HG03064 (cell line): ENCODE results near the gene LPAR3.

Experiments used
- ATAC-seq: cut with Tn5 transposase; IDR thresholded peaks from one replicate; pipeline ENCODE4 v1.9.1; 2021; ENCODE audit warnings: low read depth; ENCODE audit not compliant: unreplicated experiment

Gene LPAR3

GRCh38 chr1:84780000-84780716 is 112.8 kb downstream of the LPAR3 start:
- ATAC-seq, result no peak

- ATAC-seq, result no peak
These were observed 116.4 kb downstream of the LPAR3 start for GRCh38 chr1:84776639-84777038.

- no peak for ATAC-seq
These were observed 117.5 kb downstream of the LPAR3 start for GRCh38 chr1:84775535-84775920.

- no peak for ATAC-seq
These were observed 118.1 kb downstream of the LPAR3 start for GRCh38 chr1:84774669-84775534.

- ATAC-seq, result no peak
These were observed 119.0 kb downstream of the LPAR3 start for GRCh38 chr1:84773933-84774497.

- ATAC-seq, result no peak
These were observed 119.8 kb downstream of the LPAR3 start for GRCh38 chr1:84773195-84773594.

GRCh38 chr1:84772428-84772943 is 120.5 kb downstream of the LPAR3 start:
- no peak for ATAC-seq

GRCh38 chr1:84771895-84772294 is 121.1 kb downstream of the LPAR3 start:
- no peak for ATAC-seq

GRCh38 chr1:84770481-84770880 is 122.5 kb downstream of the LPAR3 start:
- ATAC-seq, result no peak

GRCh38 chr1:84769636-84770035 is 123.4 kb downstream of the LPAR3 start:
- no peak for ATAC-seq

- no peak for ATAC-seq
These were observed 124.4 kb downstream of the LPAR3 start for GRCh38 chr1:84768634-84769033.

- no peak for ATAC-seq
These were observed 128.9 kb downstream of the LPAR3 start for GRCh38 chr1:84763912-84764680.

GRCh38 chr1:84762664-84763063 is 130.3 kb downstream of the LPAR3 start:
- ATAC-seq, result no peak
